Body of pancreas (tissue), 4 donors: ENCODE data around the gene TNNC1. TPM values are rescaled to one million over a fixed set of nuclear protein-coding genes. Genes with fewer than 3 reads are reported as not detected.
A peak's percentile ranks its signal among the peaks of the same experiment; 100 is the strongest.

ENCODE experiments used
- ATAC-seq: fragments of 150-250 bp; one replicate; pipeline ENCODE4 v1.9.1; 2016
- DNase-seq, 4 donors: peaks; one replicate each; pipeline ENCODE4 v3.0.0-alpha.2; 2019
- H3K27ac ChIP-seq, 4 donors: fragments of 200-600 bp; sonication (generic); 1 replicate in 3 of 4; 2 replicates in 1 of 4; pipeline versions ENCODE4 v1.5.1 to v1.6.1; 2016 to 2019; ENCODE audit warnings: mild to moderate bottlenecking in 1 of 4, mixed read lengths in 1 of 4, moderate library complexity in 1 of 4
- H3K27me3 ChIP-seq, 2 donors: fragments of 200-600 bp; sonication (generic); one replicate each; pipeline ENCODE4 v1.6.0; 2016; ENCODE audit warnings: mild to moderate bottlenecking in 1 of 2
- H3K36me3 ChIP-seq, 2 donors: fragments of 200-600 bp; sonication (generic); replicated peaks in 1 of 2; 2 replicates each; pipeline ENCODE4 v1.5.1; 2016; ENCODE audit warnings: low read depth in 2 of 2; ENCODE audit not compliant: insufficient read depth in 1 of 2
- H3K4me1 ChIP-seq: fragments of 200-600 bp; sonication (generic); one replicate; pipeline ENCODE4 v1.6.0; 2016
- H3K4me3 ChIP-seq, 2 donors: fragments of 200-600 bp; sonication (generic); 1 replicate in 1 of 2; 2 replicates in 1 of 2; pipeline ENCODE4 v1.5.1; 2016 to 2019
- H3K9me3 ChIP-seq, 3 donors: fragments of 200-600 bp; sonication (generic); 1 replicate in 2 of 3; 2 replicates in 1 of 3; pipeline ENCODE4 v1.5.1; 2016
- CTCF ChIP-seq, 7 experiments: fragments of 450-650 bp in 4 of 7; fragments of 200-600 bp in 3 of 7; sonication (generic) in 3 of 7; IDR thresholded peaks; one replicate each; pipeline ENCODE4 v1.5.1; 2016 to 2019; ENCODE audit warnings: antibody characterized with exemption in 7 of 7
- POLR2A ChIP-seq, 3 donors: fragments of 450-650 bp; IDR thresholded peaks; one replicate each; pipeline ENCODE4 v1.6.1; 2016; ENCODE audit warnings: antibody characterized with exemption in 3 of 3, mild to moderate bottlenecking in 2 of 3
- WGBS, 2 donors: methylation state at CpG; one replicate each; pipeline ENCODE4 v1.1.5; 2017; 5-methylcytosine and 5-hydroxymethylcytosine counted together
- intact Hi-C: fragments of 100-400 bp; cut with DNase I; formaldehyde crosslinking; loops from one replicate; pipeline ENCODE4 v1.15.1; 2023
- total RNA-seq, 2 donors: library from RNA; depleted of rRNA; stranded (reverse); fragments of >200 nt; gene quantifications; one replicate each; pipeline ENCODE4 v1.1.0, GENCODE V29; 2016

The TNNC1 gene
- total RNA-seq, 2 donors from 2014 or later: 0.99 to 10.4 TPM

- ATAC-seq: no peak
- no peaks in the 10 kb centered on the region for H3K36me3 ChIP-seq
- intact Hi-C loops: no loop called here
- no peaks in the 10 kb centered on the region for H3K27me3 ChIP-seq
- 82 to 84% methylated on average over 6 of the region's 6 CpGs for WGBS, 2 donors
- no peak for DNase-seq
- no peak overlapping the region for H3K27ac ChIP-seq
- H3K4me3 ChIP-seq: no peak overlapping the region
- no peaks in the 10 kb centered on the region for H3K9me3 ChIP-seq
- no peaks in the 10 kb centered on the region for H3K4me1 ChIP-seq
- no peak for TF ChIP-seq POLR2A (IDR thresholded peaks at IDR 0.05)
- no peak for TF ChIP-seq CTCF (IDR thresholded peaks at IDR 0.05)
Observed at GRCh38 chr3:52433996-52434479, 19.8 kb downstream of the TNNC1 start.

GRCh38 chr3:52433328-52433995, 20.4 kb downstream of the TNNC1 start:
- no peaks in the 10 kb centered on the region for H3K9me3 ChIP-seq
- H3K27me3 ChIP-seq: no peaks in the 10 kb centered on the region
- peaks cover 4% of the 10 kb centered on the region for H3K4me1 ChIP-seq
- DNase-seq (peak in 1 of 4 donors; percentile 0), ATAC-seq (no peak)
- H3K36me3 ChIP-seq: no peaks in the 10 kb centered on the region
- TF ChIP-seq POLR2A (IDR thresholded peaks at IDR 0.05) (no peak), CTCF (IDR thresholded peaks at IDR 0.05) (no peak)
- 75 to 79% methylated on average over 10 of the region's 10 CpGs for WGBS, 2 donors
- intact Hi-C loops: no loop called here
- no peak overlapping the region for H3K27ac ChIP-seq
- no peak overlapping the region for H3K4me3 ChIP-seq

- Histone ChIP-seq H3K4me1 (peaks cover 4% of the 10 kb centered on the region), H3K27ac (no peak overlapping the region), H3K9me3 (no peaks in the 10 kb centered on the region), H3K36me3 (no peaks in the 10 kb centered on the region), H3K27me3 (no peaks in the 10 kb centered on the region), H3K4me3 (no peak overlapping the region)
- TF ChIP-seq POLR2A (IDR thresholded peaks at IDR 0.05): no peak
- TF ChIP-seq CTCF (IDR thresholded peaks at IDR 0.05): no peak
- intact Hi-C loops: no loop called here
- WGBS, 2 donors: 28 to 60% methylated on average over 2 to 4 of the region's 4 CpGs
- ATAC-seq (no peak), DNase-seq (peak in 1 of 4 donors; percentile 55)
Observed at GRCh38 chr3:52432691-52433141, 21.1 kb downstream of the TNNC1 start.

- Histone ChIP-seq H3K4me3 (no peak overlapping the region), H3K4me1 (peaks cover 4% of the 10 kb centered on the region), H3K27me3 (no peaks in the 10 kb centered on the region), H3K36me3 (no peaks in the 10 kb centered on the region), H3K27ac (no peak overlapping the region), H3K9me3 (no peaks in the 10 kb centered on the region)
- intact Hi-C loops: no loop called here
- TF ChIP-seq POLR2A (IDR thresholded peaks at IDR 0.05) (no peak), CTCF (IDR thresholded peaks at IDR 0.05) (no peak)
- peak in 1 of 4 donors; percentile 4 for DNase-seq
- 69 to 71% methylated on average over 6 of the region's 6 CpGs for WGBS, 2 donors
- no peak for ATAC-seq
Observed at GRCh38 chr3:52432225-52432624, 21.6 kb downstream of the TNNC1 start.
